ENCODE measurements around the gene SAMHD1.

DNA sequence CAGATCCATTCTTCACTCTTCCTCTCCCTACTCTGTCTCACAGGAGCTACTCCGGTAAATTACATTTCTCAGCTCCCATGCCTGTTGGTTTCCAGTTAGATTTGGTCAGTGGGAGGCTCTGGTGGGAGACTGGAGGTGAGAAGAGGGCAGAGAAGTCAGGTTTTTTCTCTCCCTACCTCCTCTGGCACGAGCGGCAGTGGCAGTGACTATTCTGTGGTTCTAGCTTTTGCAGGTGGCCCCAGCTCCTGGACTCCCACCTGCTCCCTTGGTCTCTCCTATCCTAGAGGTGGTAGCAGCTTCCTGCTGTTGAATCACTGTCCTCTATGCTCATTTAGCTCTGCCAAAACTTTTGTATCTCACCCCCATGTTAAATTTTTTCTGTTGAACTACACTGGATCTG, 57.7 kb downstream of the SAMHD1 start:
- TF ChIP-seq, protein P1, sequence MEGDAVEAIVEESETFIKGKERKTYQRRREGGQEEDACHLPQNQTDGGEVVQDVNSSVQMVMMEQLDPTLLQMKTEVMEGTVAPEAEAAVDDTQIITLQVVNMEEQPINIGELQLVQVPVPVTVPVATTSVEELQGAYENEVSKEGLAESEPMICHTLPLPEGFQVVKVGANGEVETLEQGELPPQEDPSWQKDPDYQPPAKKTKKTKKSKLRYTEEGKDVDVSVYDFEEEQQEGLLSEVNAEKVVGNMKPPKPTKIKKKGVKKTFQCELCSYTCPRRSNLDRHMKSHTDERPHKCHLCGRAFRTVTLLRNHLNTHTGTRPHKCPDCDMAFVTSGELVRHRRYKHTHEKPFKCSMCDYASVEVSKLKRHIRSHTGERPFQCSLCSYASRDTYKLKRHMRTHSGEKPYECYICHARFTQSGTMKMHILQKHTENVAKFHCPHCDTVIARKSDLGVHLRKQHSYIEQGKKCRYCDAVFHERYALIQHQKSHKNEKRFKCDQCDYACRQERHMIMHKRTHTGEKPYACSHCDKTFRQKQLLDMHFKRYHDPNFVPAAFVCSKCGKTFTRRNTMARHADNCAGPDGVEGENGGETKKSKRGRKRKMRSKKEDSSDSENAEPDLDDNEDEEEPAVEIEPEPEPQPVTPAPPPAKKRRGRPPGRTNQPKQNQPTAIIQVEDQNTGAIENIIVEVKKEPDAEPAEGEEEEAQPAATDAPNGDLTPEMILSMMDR (IDR thresholded peaks at IDR 0.05; ENCODE audit: poor library complexity, severe bottlenecking), result no peak
- no peak for TF ChIP-seq EP300 (conservative IDR thresholded peaks at IDR 0.05; ENCODE audit: poor library complexity, severe bottlenecking)
- no peak for TF ChIP-seq EZH2 (IDR thresholded peaks at IDR 0.05; ENCODE audit: borderline replicate concordance, insufficient read depth, low read length, poor library complexity, severe bottlenecking)
